Measurements from ENCODE around the gene ADAMTS17.

Gene ADAMTS17

DNA sequence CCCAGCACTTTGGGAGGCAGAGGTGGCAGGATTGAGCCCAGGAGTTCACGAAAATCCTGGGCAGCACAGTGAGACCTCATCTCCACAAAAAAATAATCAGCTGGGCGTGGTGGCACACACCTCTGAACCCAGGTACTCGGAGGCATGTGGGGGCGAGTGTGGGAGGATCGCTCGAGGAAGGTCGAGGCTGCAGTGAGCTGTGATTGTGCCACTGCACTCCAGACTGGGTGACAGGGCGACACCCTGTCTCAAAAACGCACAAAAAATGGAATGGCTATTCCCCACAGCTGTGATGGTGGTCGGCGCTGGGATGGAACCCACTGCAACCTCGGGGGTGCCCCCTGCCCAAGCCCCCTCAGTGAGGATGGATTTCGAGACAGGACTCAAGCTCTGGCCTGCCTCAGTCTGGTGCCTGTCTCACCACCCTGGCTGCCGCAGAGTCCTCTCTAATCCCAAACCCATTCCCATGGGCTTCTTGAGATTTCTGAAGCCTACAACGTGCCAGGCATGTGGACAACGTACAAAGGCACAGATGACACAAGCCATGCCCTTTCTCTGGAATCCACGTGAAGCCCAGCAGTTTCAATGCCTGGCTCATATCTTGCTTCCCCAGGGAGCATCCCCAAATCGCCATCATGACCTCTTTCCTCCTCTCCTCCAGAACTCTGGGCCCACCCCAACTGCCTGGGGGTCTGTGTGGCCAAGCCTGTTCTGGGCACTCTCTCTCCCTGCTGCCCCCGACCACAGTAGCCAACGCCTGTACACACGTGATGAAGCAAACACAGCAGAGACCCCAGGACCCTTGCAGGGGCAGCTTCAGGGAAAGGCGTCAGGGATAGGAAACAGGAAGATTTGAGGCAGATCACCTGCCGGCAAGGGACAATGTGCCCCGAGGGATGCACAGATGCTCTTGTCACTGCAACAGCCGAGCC, 32.4 kb downstream of the ADAMTS17 start:
- DNase-seq = no peak

DNA sequence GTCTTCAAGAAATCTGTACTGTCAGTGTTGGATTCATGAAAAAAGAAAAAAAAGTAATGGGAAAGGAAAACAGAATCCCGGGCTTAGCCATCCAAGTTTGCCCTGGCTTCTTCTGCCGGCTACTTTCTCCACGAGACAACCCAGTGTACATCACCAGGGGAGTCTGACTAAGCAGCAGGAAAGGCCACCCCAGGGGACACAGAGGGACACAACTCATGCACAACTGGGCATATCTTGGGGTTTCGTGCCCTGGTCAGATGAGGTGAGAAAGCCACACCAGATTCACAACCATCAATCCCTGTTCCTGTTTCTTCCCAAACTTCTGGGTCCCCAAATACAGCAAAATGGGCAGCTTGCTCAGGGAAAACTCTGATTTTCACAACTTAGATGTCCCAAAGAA, 33.2 kb downstream of the ADAMTS17 start:
- DNase-seq = no peak

DNA sequence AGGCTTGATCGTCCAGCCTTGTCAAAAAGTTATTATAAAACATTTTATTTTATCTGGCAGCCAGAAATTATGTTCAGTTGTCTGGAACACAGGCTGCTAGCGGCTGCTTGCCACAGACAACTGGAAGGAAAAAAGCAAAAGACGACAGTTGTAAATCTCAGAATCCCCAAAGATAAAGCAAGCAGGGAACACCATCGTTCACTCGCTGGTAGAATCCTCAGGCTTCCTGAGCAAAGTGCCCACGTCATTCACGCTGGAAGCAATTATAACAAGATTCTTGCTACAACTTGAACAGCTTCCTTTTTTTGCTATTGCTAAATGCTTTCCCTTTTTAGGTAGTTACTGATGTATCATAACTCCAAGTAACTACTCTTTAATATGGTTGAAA, 33.6 kb downstream of the ADAMTS17 start:
- no peak for DNase-seq

DNA sequence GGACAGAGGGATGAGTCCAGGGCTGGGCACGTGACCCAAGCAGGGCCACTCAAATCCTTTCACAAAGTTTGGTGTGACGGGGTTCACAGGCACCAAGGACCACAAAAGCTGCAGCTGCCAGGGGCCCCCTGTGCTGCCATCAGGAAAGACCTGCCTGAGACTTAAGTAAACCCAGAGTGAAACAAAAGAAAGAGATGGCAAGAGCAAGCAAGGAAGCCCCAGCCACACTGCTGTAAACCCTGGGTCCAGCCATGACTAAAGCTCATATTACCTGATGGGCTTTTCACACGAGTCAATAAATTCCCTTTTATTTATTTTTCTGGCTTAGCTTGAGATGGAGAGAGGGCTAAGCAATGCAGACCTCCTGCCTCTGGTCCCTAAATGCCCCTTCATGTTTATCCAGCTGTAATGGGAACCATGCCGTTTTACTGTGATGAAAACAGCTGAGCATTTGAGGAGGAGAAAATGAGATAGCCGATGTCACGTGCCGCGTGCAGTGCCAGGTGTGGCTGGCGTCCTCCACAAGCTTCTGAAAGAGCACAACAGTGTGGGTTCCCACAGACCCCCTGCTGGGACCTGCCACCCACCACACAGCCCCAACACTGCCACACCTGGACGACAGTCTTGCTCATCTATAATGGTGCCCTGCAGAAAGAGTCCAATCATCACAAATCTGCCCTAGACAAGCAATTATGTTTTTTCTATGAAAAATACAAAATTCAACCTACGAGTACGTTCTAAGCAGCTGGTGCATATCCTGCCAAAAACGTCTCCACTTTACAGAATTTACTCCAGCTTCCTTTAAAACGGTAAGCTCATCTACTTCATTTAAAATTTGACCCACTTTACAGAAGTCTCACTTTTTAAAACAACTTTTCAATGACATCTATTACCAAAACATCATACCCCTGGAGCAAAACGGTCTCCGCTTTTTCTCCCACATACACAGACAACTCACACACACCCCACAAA, 34.2 kb downstream of the ADAMTS17 start:
- DNase-seq = no peak

DNA sequence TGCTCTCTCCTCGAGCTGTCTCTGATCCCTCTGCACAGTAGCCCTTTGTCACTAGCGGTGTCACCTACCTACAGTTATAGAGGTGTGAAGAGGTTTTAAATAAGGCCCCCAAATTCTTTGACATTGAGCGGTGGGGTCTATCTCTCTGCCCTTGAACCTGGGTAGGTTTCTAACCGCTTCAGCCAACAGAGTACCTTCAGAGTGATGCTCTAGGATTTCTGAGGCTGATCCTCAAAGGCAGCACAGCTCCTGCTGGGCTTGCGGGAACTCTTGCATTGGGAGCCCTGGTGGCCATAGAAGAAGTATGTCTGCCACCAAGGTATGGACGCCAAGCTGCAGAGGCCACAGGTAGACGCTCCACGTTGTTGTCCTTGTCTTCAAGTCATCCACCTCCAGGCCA, 35.7 kb downstream of the ADAMTS17 start:
- DNase-seq = no peak

DNA sequence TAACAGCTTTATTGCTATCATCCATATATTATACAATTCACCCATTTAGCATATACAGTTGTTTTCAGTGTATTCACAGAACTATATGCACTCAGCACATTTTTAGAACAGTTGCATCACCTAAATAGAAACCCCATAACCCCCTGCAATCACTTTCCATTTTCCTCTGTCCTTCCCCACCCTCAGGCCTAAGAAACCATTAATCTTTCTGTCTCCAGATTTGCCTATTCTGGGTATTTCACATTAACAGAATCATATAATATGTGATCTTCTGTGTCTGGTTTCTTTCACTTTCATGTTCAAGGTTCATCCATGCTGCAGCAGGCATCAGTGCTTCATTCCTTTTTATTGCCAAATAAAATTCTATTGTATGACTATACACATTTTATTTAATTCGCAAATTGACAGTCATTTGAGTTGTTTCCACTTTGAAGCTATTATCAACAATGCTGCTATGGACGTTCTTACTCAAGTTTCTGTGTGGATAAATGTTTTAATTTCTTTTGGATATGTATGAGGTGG, 39.8 kb downstream of the ADAMTS17 start:
- no peak for DNase-seq

DNA sequence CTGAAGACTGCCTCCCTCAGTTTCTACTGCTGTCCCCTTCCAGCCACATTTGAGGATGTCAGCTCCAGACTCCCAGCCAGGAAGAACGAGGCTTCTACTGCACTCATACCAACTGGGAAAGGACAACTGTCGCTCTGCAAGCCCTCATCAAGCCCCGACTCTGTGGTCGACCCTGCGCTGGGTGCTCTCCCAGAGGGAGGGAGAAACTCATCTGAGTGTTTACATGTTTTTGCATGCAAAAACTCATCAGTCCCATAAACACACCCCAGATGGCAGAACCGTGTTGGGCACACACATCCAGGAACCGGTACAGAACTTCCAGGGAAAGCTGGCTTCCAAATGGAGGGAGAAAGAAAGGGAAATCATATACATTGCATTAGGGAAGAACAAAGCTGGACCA, 43.5 kb downstream of the ADAMTS17 start:
- DNase-seq = no peak

DNA sequence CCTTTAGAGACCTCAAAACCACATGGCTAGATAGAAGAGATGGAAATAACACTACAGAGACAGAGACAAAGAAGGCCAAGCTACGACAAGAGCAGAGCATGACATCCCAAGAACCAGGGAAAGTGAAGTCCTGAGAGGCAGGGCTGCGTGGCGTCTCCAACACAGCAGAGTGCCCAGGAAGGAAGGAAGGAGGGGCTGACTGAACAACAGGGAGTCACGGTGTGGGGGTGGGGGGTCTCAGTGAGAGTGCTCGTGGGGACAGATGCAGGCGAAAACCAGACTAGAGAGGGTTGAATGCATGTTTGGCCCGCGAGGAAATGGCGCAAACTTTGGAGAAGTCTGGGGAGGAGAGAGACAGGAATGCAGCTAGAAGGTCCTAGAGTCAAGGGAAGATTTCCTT, 44.0 kb downstream of the ADAMTS17 start:
- no peak for DNase-seq

DNA sequence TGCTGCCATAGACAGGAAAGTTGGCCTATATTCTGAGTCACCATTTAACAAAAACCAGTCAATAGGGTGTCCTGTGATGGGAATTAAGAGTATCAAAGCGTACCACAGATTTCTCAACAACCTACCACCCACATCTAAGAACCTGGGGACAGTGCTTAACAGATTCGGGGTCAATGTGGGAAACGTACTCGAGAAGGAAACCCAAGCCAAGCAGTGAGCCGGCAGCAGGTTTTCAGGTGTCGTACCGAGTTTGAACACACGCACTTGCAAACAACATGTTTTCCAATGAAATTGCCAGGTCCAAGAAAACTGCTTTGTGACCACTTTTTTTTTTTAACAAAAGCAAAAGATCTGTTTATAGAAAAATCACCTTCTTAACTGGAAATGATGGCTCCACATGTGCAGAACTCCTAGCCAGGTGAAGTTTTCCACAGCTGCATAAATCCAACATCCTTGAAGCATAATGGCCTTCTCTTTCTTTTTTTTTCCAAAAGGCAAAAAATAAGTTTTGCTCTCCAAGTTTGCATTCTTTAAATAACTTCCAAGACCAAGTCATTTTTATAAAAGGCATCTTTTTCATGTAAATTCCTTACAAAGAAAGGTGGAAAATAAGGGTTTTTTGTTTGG, 45.7 kb downstream of the ADAMTS17 start:
- no peak for DNase-seq

DNA sequence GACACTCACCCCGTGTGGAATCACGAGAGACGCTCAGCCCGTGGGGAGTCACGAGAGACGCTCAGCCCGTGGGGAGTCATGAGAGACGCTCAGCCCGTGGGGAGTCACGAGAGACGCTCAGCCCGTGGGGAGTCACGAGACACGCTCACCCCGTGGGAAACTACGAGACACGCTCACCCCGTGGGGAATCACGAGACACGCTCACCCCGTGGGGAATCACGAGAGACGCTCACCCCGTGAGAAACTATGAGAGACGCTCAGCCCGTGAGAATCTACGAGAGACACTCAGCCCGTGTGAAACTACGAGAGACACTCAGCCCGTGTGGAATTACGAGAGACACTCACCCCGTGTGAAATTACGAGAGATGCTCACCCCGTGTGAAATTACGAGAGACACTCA, 49.8 kb downstream of the ADAMTS17 start:
- DNase-seq = no peak

DNA sequence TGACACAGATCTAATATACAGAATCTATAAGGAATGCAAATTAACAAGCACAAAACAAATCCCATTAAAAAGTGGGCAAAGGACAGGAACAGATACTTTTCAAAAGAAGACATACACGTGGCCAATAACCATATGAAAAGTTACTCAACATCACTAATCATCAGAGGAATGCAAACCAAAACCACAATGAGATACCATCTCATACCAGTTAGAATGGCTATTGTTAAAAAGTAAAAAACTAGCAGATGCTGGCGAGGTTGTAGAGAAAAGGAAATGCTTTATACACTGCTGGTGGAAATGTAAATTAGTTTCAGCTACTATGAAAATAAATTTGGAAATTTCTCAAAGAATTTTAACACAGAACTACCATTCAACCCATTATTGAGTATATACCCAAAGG, 50.7 kb downstream of the ADAMTS17 start:
- DNase-seq = no peak

DNA sequence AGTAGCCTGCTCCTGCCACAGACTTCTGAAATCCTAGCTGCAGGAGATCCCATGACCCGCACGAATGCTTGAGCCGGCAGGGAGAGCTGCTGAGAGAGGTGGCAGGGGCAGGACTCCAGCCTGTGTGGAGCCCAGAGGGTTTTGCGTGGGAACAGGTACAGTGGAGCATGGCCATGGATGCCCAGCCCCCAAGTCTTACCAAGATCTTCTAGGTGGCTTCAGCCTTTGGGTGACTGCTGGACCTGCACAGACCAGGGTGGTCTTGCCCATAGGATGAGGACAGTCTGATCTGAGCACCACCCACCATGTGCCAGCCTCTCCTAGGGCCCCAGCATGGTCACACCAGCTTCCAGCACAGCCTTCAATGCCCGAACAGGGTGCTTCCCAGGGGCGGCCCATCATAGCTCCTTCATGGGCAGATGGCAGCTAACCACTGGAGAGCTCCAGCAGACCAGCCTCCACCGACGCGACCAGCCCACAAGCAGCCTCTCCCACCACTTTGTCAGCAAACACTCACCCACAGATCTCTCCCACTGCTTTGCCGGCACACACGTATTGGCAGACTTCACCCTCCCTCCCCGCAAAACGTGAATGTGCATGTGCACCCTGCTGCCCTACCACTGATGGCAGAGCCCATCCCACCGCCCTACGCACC, 56.0 kb downstream of the ADAMTS17 start:
- DNase-seq = no peak

DNA sequence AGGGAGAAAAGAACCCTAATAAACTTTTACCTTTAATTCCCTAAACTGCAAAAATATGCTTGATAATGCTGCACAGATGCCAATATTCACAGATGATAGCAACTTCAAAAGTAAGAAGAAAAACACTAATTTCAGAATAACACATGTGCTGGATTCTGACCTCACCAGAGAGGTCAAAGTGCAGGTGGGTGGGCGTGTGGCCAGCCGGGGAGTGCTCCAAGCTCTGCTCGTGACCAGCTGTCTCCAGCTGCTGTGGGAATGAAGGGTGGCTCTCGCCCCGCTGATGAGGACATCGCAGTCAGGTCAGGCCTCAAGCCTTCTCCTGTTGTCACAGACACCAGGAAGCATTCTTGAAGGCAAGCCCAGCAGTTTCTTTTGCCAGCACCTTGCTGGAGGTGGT, 57.1 kb downstream of the ADAMTS17 start:
- no peak for DNase-seq

DNA sequence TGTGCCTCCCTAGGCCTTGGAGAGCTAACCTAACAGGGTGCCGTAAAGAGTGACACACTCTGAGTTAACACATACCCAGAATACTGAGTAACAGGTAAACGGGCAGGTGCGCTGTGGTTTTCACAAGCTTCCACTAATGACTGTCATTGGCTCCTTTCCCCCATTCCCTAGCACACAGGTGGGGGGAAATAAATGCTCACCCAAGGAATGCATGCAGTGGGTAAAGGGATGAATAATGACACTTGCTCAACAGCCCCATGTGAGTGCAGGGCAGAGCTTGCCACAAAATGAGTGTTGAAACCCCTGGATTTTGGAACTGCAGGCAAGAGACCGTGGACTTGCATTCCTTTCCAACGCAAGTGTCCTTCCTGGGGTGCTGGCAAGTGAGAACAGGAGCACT, 57.6 kb downstream of the ADAMTS17 start:
- no peak for DNase-seq

DNA sequence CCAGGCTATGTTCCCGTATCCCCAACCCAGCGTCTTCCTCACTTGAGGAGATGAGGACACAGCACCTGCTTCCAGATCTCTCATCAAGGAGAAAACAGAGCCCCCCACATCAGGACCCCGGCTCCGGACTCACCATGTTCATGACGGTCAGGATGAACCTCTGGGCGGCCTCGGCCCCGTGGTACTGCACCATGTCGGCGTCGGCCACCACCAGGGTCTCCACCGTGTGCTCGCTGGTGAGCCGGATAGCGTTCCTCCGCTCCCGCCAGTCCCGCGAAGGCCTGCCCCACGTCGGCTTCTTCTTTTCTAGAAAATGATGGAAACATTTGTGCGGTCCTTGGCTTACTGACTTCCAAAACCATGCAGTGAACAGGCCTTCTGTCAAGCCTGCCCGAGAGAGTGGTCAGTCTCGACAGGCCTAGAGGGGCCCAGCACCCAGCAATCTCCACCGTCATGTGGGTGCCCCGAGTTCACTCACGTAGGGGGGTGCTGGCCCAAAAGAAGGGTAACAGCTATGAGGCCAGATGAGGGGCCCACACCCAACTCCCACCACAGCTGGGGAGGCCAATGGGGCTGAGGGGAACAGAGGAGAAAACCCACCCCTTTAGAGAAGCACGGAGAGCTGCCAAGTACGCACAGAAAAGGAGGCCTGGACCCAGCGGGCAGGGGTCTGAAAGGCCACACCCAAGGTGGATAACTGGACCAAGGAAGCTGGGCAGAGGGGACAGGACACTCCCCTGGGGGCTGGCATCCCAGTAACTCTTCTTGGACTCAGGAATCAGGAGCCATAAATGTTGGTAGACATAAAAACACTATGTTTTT, 60.5 kb downstream of the ADAMTS17 start:
- no peak for DNase-seq

DNA sequence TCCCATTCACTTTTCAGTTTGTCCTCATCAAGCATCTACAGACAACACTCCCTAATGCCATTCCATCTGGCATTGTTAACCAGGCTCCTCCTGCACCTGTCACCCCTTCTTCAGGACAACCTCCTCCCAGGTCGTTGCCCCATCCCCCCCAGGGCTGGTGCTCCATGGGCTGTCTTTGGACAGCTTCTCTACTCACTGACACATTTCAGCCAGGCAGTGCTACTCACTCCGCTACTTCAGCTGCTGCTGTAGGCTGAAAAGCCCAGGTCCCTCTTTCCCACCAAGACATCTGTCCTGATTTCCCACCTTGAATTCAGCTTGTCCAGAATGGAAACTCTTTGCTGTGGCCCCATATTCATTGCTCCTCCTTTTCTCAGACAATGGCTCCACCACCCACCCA, 61.9 kb downstream of the ADAMTS17 start:
- no peak for DNase-seq

DNA sequence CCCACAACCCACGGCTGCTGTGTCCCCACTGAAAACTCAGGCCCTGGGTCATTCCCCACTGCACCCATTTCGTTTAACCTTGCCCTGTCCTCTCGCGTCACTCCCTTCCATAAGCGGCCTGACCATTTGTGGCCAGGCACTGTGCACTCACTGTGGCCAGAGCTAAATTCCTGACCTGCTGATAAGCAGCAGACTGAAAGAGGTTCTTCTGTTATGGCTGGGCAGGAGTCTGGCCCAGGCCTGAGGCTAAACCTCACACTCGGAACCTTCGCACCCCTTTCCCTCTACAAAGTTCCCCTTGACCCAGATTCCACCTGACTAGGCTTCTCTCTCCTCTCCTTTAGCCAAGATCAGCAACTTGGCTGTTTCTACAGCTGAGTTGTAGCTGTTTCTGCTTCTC, 62.3 kb downstream of the ADAMTS17 start:
- DNase-seq = no peak

DNA sequence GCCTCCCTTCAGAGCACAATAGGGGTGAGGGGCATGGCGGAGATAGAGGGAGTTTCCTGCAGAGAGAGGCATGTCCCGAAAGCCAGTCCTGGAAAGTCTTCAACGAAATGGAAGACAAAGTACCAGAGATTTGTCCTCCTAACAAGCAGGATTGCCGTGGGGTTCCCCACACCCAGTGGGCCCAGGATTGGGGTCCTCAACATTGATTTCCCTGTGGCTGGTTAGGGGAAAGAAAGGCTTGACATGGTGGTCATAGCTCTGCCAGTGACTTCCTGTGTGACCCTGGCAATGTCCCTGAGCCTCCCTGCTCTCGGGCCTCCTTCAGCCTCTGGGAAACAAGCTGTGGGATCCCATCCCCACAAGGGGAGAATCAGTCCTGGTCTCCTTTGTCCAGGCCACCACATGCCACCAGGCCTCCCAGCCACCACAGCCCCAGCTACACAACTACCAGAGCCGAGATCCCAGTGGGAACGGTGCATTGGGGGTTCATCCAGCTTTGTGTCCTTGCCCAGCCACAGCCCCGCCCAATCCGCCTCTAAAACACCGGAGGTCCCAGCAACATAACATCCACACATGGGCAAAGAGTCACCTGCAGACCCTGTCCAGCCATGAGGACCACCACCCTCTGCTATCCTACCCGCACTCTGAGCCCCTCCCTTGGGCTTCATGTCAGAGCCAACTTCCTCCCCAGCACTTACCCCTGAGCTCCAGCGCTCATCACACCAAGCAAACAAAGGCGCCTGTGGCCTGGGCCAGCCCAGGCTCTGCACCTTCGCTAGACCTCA, 63.0 kb downstream of the ADAMTS17 start:
- DNase-seq = no peak

DNA sequence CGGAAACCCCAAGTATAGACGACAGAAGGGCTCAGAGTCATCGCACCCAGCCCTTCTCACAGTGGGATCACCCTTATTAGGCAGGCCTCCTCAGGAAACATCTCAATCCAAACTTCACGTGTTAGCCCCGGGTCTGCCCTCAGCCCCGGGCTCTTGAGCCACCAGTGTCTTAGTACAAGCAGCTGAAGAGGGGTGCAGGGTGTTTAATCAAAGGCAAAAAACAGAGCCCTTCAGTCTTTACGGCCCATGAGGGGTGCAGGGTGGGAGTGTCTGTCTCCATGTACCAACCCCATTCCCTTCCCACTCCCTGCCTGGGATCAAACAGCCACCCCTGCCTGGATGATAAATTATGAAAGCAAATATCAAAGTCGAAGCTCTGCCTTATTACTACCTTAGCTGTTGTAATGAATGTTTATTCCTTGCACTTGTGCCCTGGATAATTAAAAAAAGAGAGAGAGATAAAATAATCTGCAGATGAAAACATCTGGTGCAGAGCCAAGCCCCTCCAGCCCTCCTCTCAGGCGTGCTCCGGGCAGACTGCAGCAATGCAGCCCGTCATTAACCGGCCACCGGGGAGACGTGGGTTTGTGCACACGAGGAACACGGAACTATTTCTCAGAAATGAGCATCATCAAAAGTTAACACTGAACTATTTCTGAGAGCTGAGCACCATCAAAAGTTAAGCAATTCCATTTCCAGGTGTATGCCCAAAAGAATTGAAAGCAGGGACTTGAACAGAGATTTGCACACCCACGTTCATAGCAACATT, 64.5 kb downstream of the ADAMTS17 start:
- DNase-seq = no peak

DNA sequence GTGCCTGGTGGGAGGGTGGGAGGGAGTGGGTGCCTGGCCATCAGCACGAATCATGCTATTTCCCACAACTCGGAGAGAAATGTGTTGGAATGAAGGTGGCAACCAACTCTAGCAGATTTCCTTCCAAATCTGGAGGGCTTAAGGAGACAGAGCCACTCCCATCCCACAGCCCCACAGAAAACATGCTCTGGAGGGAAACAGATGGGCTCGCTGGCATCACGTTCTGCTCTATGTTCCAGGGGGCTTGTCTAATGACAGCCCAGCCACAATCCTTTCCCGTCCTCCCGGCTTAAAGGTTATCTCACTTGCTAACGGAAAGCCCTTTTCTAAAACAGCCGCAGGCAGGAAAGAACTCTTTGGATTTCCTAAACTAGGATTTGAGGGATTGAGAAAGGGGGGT, 65.3 kb downstream of the ADAMTS17 start:
- no peak for DNase-seq
